ENCODE results near the gene RBM46.
A peak's percentile ranks its signal among the peaks of the same experiment; 100 is the strongest.

The RBM46 gene

GRCh38 chr4:154739111-154739510 lies 42.0 kb upstream of the RBM46 start:
- Histone ChIP-seq H3K9me3 (ENCODE audit: severe bottlenecking) (no peaks in the 10 kb centered on the region), H3K27ac (no peak overlapping the region), H3K36me3 (no peaks in the 10 kb centered on the region), H3K27me3 (ENCODE audit: insufficient read depth, low read depth, severe bottlenecking) (no peaks in the 10 kb centered on the region), H3K4me3 (ENCODE audit: low read depth, low read length) (no peak overlapping the region)
- no peak for DNase-seq
- no peak for TF ChIP-seq CTCF (IDR thresholded peaks at IDR 0.05; ENCODE audit: low read depth, low read length)

- no peak for TF ChIP-seq CTCF (IDR thresholded peaks at IDR 0.05; ENCODE audit: low read depth, low read length)
- Histone ChIP-seq H3K27ac (no peak overlapping the region), H3K9me3 (ENCODE audit: severe bottlenecking) (no peaks in the 10 kb centered on the region), H3K4me3 (ENCODE audit: low read depth, low read length) (no peak overlapping the region), H3K27me3 (ENCODE audit: insufficient read depth, low read depth, severe bottlenecking) (no peaks in the 10 kb centered on the region), H3K36me3 (no peaks in the 10 kb centered on the region)
- DNase-seq, result no peak
These were observed 40.6 kb upstream of the RBM46 start for GRCh38 chr4:154740462-154740861.

- H3K27me3 ChIP-seq (ENCODE audit: insufficient read depth, low read depth, severe bottlenecking), result no peaks in the 10 kb centered on the region
- no peak for DNase-seq
- no peak overlapping the region for H3K27ac ChIP-seq
- H3K4me3 ChIP-seq (ENCODE audit: low read depth, low read length), result no peak overlapping the region
- TF ChIP-seq CTCF (IDR thresholded peaks at IDR 0.05; ENCODE audit: low read depth, low read length), result no peak
- no peaks in the 10 kb centered on the region for H3K36me3 ChIP-seq
- H3K9me3 ChIP-seq (ENCODE audit: severe bottlenecking), result no peaks in the 10 kb centered on the region
These were observed 39.9 kb upstream of the RBM46 start for GRCh38 chr4:154741131-154741665.

- Histone ChIP-seq H3K36me3 (no peaks in the 10 kb centered on the region), H3K4me3 (ENCODE audit: low read depth, low read length) (no peak overlapping the region), H3K27ac (no peak overlapping the region), H3K27me3 (ENCODE audit: insufficient read depth, low read depth, severe bottlenecking) (no peaks in the 10 kb centered on the region), H3K9me3 (ENCODE audit: severe bottlenecking) (no peaks in the 10 kb centered on the region)
- DNase-seq, result no peak
- no peak for TF ChIP-seq CTCF (IDR thresholded peaks at IDR 0.05; ENCODE audit: low read depth, low read length)
These were observed 38.9 kb upstream of the RBM46 start for GRCh38 chr4:154741922-154742850.

GRCh38 chr4:154743683-154744340 lies 37.3 kb upstream of the RBM46 start, which contains the start of gene LRAT:
Gene LRAT (plus strand): TSS chr4:154744000. CDS start chr4:154744327, 327 bp downstream.
- DNase-seq, result peak; percentile 87
- H3K27me3 ChIP-seq (ENCODE audit: insufficient read depth, low read depth, severe bottlenecking), result no peaks in the 10 kb centered on the region
- no peaks in the 10 kb centered on the region for H3K9me3 ChIP-seq (ENCODE audit: severe bottlenecking)
- H3K27ac ChIP-seq, result no peak within 1 kb of the TSS
- H3K36me3 ChIP-seq, result no peaks in the 10 kb centered on the region
- peak; percentile 39 for TF ChIP-seq CTCF (IDR thresholded peaks at IDR 0.05; ENCODE audit: low read depth, low read length)
- peak within 1 kb of the TSS; percentile 60 for H3K4me3 ChIP-seq (ENCODE audit: low read depth, low read length)
